Ishikawa (cell line): ENCODE measurements around the gene ZNF577.

Source experiments
- CEBPB ChIP-seq: IDR thresholded peaks from 2 replicates; pipeline ENCODE4 v1.6.1; 2012
- CREB1 ChIP-seq: IDR thresholded peaks from 2 replicates; pipeline ENCODE4 v1.6.1; 2012; ENCODE audit warnings: low read depth
- EGR1 ChIP-seq: IDR thresholded peaks from 2 replicates; pipeline ENCODE4 v1.6.1; 2012
- EP300 ChIP-seq: IDR thresholded peaks from 2 replicates; pipeline ENCODE4 v1.6.1; 2012; ENCODE audit warnings: borderline replicate concordance
- FOXM1 ChIP-seq: IDR thresholded peaks from 2 replicates; pipeline ENCODE4 v1.6.1; 2012; ENCODE audit warnings: low read depth, borderline replicate concordance
- MAX ChIP-seq: IDR thresholded peaks from 2 replicates; pipeline ENCODE4 v1.6.1; 2012
- NFIC ChIP-seq: IDR thresholded peaks from 2 replicates; pipeline ENCODE4 v1.6.1; 2012
- RAD21 ChIP-seq: IDR thresholded peaks from 2 replicates; pipeline ENCODE4 v1.6.1; 2012; ENCODE audit warnings: low read depth
- REST ChIP-seq: IDR thresholded peaks from 2 replicates; pipeline ENCODE4 v1.6.1; 2012; ENCODE audit warnings: low read depth, mild to moderate bottlenecking
- TAF1 ChIP-seq: IDR thresholded peaks from 2 replicates; pipeline ENCODE4 v1.6.1; 2012; ENCODE audit warnings: low read depth, mild to moderate bottlenecking
- TCF12 ChIP-seq: IDR thresholded peaks from 2 replicates; pipeline ENCODE4 v1.6.1; 2012; ENCODE audit warnings: low read depth
- TEAD4 ChIP-seq: IDR thresholded peaks from 2 replicates; pipeline ENCODE4 v1.6.1; 2012
- USF1 ChIP-seq: IDR thresholded peaks from 2 replicates; pipeline ENCODE4 v1.6.1; 2012
- YY1 ChIP-seq: IDR thresholded peaks from 2 replicates; pipeline ENCODE4 v1.6.1; 2012; ENCODE audit warnings: low read depth
- ZBTB7A ChIP-seq: IDR thresholded peaks from 2 replicates; pipeline ENCODE4 v1.6.1; 2012; ENCODE audit warnings: low read depth

The ZNF577 gene

GRCh38 chr19:51904331-51905165 lies 16.8 kb upstream of the ZNF577 start, which contains the start of gene ZNF649:
Gene ZNF649, minus strand, starts transcription at chr19:51905017. Its CDS starts 4,910 bp downstream, at chr19:51900107.
- TF ChIP-seq EGR1: peak; percentile 97
- no peak for TF ChIP-seq REST
- TF ChIP-seq TEAD4: no peak
- TF ChIP-seq RAD21: peak; percentile 16; the same call in 1 of the 2 replicates
- no peak for TF ChIP-seq CEBPB
- TF ChIP-seq MAX: peak; percentile 80
- TF ChIP-seq NFIC: no peak
- peak; percentile 61 for TF ChIP-seq TAF1
- peak; percentile 100 for TF ChIP-seq YY1

GRCh38 chr19:51903192-51903591 lies 15.4 kb upstream of the ZNF577 start:
- no peak for TF ChIP-seq CEBPB
- no peak for TF ChIP-seq NFIC
- TF ChIP-seq TAF1: no peak
- TF ChIP-seq USF1: no peak
- TF ChIP-seq REST: no peak
- TF ChIP-seq EGR1: no peak
- TF ChIP-seq CREB1: no peak
- no peak for TF ChIP-seq EP300
- no peak for TF ChIP-seq FOXM1
- no peak for TF ChIP-seq TCF12
- TF ChIP-seq RAD21: no peak
- no peak for TF ChIP-seq MAX
- no peak for TF ChIP-seq YY1
- no peak for TF ChIP-seq ZBTB7A
- no peak for TF ChIP-seq TEAD4

GRCh38 chr19:51901860-51902259 lies 14.1 kb upstream of the ZNF577 start:
- TF ChIP-seq CREB1: no peak
- no peak for TF ChIP-seq NFIC
- no peak for TF ChIP-seq MAX
- no peak for TF ChIP-seq YY1
- no peak for TF ChIP-seq TCF12

GRCh38 chr19:51891193-51891747 lies 3.5 kb upstream of the ZNF577 start:
- TF ChIP-seq FOXM1 (no peak), RAD21 (no peak), TCF12 (no peak), EGR1 (no peak), NFIC (no peak)

- no peak for TF ChIP-seq REST
- no peak for TF ChIP-seq CREB1
- no peak for TF ChIP-seq NFIC
- no peak for TF ChIP-seq USF1
- TF ChIP-seq ZBTB7A: no peak
- TF ChIP-seq EP300: no peak
These were observed 2.2 kb upstream of the ZNF577 start for GRCh38 chr19:51889934-51890333.
